Fibroblast of skin of right biceps (primary cell): ENCODE results near the gene KMT2B.
"Not testable (repeated sequence)": the region's sequence is repeated elsewhere in the genome, so short reads cannot be mapped to it uniquely, and the experiment has no call there.

Experiments
- DNase-seq: peaks from one replicate; pipeline ENCODE4 v3.0.0-alpha.2; 2013

The KMT2B gene

DNA sequence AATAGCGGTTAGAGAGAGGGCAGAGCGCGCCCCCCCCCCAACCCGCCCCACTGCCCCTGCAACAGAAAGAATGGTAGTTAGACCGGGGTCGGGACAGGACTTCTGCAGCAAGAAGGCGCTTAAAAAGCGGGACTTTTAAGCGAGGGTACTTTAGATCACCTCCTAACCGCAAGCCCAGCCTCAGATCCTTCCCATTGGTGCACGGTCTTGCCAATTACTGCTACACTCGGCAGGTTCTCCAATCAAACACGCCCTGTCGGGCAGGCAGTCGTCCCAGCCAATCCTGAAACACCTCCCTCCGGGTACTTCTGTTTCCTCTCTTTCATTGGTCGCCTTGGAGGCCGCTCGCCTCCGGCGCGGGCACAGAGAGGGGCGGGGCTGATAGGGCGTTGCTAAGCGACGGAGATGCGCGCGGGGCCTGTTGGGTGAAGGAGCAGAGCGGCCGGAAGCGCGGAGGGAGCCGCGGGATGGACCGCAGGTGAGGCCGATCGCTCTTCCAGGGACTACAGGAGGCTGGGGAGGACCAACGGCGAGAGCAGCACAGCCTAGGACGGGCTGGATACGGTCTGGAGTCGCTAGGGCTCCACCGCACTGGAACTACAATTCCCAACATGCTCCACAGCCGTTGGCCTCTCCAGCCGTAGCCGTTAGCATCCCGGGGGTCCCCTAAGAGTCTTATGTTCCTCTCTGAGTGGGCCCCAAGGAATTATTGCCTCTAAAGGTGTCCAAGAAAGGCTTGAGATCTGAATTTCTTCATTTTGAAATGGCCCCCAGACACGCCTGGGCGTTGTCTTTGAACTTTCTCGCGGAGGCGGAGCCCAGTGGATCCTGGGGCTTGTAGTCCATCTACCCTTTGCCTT is 40.2 kb downstream of the KMT2B start, which contains the start of gene PROSER3:
PROSER3 (plus strand) TSS at position 428 of the 860 bp plus-strand sequence; CDS start at position 468, 40 bp downstream.
- DNase-seq, result peak; percentile 100

DNA sequence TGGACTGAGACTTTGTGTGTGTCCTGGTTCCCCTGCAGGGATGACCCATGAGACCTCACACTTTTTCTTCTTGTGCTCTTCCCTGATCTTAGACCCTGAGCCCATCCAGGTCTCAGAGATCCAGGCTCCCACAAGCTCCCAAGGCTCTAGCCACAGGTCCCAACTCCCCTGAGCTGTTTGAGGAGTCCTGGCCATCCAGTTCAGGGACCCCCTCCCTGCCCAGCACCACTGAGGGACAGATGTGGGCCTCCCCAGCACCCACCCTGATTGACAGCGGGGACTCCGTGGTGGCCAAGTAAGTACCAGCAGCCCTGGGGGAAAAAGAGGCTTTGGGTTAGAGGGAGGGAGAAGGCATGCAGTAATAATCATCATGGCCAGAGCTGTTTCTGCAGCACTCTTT is 41.9 kb downstream of the KMT2B start:
- no peak for DNase-seq

DNA sequence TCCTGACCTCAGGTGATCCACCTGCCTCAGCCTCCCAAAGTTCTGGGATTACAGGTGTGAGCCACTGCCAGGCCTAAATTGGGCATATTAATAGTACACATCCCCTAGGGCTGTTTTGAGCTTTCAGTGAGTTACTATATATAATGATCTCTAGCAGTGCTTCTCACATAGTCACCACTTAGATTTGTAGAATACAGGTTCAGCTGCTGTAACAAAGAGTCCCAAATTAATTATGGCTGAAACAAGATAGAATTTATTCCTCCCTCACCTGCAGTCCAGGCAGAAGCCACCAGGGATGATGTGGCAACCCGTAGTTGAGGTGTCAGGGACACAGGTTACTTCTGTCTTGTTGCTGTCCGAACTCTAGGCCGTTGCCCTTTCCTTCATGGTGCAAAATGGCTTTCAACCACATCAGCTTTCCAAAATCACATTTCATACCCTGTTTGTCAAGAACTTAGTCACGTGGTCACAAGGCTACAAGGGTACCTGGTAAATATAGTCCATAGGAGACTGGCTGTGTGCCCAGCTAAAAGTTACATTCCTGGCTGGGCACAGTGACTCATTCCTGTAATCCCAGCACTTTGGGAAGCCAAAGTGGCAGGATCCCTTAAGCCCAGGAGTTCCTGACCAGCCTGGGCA is 43.0 kb downstream of the KMT2B start:
- no peak for DNase-seq

DNA sequence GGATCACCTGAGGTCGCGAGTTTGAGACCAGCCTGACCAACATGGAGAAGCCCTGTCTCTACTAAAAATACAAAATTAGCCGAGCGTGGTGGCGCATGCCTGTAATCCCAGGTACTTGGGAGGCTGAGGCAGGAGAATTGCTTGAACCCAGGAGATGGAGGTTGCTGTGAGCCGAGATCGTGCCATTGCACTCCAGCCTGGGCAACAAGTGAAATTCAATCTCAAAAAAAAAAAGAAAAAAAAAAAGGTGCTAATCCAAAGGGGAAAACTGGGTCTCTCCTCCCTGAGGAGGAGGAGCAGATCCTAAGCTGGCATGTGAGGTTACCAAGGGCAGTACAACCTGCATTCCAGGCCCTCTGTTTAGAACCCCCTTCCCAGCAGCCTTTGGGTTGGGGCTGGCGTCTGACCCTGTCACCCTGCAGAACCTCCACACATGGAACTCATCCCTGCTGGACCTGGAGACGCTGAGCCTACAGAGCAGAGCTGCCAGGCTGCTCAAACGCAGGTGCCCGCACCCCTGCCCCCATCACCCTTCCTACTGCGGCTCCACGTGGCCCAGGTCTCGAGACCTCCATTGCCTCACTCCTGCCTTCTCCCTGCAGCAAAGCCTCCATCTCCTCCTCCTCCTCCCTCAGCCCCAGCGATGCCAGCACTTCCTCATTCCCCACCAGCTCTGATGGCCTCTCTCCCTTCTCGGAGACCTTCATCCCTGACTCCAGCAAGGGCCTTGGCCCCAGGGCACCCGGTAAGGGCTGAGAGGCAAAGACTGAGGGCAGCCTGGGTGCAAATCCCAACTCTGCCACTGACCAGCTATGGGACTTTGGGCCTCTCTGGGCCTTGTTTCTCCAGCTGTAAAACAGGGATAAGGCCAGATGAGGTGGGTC is 46.9 kb downstream of the KMT2B start:
- DNase-seq, result no peak

DNA sequence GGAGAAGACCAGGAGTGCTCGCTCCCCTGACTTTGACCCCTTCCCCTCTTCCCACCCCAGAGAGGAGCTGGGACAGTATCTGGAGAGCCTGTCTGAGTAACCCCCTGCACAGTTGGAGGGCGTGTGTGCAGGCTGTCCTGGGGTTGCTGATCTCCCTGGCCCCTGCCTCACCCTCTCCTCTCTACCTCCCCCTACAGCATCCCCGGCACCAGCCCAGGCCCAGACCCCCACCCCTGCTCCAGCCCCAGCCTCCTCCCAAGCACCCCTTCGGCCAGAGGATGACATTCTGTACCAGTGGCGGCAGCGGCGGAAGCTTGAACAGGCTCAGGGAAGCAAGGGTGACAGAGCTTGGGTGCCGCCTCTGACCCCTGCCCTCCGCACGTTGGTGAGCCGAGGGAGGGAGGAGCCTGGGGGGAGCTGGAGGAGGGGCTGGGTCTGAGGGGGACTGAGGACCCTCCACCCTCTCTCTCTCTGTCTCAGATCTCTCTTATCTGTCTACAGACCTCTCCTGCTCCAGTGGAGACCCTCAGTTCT is 48.8 kb downstream of the KMT2B start:
- DNase-seq, result no peak

DNA sequence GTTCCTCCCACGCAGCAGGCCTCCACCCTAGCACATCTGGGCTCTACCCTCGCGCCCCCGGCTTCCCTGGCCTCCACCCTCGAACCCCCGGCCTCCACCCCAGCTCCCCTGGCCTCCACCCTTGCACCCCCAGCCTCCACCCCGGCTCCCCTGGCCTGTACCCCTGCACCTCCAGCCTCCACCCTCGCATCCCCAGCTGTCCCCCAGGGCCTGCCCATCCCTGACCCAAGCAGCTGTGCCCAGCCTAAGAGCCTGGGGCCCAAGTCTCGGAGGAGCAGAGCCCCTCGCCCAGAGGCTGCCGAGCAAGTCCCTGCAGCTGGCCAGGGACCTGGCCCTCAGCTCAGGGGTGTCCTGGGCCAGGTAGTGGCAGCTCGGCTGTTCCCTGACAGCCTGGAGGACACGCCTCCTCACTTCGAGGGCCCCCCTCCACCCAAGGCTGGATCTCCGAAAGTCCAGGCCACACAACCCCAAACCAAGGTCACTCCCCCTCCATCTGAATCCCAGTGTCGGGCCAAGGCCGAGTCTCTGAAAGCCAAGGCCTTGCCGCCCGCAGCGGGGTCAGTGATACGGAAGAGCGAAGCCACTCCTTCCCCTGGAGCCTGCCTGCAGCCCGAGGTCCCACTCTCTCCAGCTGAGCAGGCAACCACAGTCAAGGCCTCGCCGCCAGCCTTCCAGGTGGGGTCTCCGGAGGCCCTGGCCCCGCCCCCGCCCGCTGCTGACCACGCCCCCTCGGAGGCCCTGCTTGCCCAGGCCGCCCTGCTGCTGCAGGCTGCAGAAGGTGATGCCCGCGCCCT is 49.7 kb downstream of the KMT2B start:
- DNase-seq, result no peak

DNA sequence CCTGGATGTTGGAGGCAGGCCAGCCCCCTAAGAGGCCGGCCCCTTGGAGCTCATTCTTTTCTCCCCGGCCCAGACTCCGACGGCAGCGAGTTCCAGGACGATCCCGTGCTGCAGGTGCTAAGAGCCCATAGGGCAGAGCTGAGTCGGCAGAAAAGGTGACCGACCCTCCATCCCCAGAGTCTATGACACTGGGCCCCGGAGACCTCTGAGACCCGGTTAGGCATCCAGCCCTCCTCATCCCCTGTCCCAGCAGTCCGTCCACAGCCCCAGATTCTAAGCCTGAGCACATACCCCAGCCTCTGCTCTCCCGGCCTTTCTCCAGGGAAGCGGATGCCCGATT is 50.2 kb downstream of the KMT2B start:
- DNase-seq, result no peak

DNA sequence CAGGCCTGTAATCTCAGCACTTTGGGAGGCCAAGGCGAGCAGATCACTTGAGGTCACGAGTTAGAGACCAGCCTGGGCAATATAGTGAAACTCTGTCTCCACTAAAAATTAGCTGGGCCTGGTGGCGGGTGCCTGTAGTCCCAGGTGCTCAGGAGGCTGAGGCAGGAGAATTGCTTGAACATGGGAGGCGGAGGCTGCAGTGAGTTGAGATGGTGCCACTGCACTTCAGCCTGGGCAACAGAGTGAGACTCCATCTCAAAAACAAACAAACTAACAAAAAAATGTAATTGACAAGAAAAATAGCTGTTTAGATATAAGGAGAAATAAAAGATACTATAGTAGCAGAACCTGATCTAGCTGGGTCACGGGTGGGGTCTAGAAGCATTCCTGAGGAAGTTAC is 54.6 kb downstream of the KMT2B start:
- DNase-seq, result not testable (repeated sequence)

DNA sequence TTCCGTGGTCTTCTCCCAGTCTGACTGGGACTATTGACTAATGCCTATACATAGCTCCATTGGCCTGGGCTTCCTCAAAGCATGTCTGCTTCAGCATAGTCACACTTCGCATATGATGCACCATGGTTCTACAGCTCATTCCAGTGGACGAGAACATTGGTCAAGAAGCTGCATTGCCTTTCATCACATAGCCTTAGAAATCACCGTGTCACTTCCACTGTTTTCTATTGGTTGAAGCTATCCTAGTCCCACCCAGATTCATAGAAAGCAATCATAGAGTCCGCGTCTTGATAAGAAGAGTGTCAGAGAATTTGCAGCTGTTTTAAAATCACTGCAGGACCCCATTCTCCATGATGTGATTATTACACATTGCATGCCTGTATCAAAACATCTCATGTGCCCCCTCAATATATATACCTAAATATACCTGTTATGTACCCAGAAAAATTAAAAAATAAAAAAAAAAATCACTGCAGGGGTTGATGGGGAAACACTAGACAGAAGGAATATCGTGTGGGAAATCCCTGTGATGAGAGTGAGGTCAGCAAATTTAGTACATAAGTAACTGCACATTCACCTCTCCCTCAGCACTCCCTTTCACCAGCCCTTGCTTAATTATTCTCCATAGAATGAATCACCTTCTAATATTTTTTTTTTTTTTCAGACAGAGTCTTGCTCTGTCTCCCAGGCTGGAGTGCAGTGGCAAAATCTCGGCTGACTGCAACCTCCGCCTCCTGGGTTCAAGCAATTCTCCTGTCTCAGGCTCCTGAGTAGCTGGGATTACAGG is 55.4 kb downstream of the KMT2B start:
- peak; percentile 12 for DNase-seq

DNA sequence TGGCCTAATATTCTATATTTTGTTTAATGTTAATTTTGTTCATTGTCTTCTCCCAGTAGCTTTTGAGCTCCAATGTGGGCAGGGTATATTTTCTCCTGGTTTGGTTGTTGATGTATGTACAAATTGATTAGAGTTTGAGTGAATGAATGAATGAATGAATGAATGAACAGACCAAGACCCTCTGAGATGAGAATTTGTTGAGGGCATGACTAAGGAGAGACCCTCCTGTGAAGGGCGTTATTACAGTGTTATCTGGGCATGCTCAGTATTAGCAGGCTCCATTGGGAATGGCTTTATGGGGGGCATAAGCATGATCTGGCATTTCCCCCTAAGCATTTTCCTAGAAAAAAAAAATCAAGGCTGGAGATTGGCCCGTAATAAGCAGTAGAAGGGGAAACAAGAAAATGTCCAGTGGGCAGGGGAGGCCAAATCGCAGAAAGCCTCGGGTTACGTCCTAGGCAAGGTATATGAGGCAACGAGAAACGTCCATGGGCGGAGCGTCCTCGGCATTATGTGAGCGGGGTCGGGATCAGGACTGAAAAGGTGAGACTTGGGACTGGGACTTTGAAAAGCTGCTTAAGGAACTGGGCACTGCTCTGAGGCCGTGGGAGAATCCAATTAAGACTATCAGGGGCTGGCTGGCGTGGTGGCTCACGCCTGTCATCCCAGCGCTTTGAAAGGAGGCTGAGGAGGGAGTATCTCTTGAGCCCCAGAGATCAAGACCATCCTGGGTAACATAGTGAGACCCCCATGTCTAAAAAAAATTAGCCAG is 56.7 kb downstream of the KMT2B start:
- no peak for DNase-seq

DNA sequence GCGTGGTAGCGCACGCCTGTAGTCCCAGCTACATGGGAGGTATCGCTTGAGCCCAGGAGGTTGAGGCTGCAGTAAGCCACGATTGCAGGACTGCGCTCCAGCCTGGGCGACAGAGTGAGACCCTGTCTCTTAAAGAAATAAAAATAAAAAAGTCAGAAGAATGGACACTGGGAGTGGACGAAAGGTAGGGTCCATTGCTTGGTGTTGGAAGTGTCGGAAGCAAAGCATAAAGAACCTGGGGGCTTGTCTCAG is 57.2 kb downstream of the KMT2B start:
- no peak for DNase-seq

DNA sequence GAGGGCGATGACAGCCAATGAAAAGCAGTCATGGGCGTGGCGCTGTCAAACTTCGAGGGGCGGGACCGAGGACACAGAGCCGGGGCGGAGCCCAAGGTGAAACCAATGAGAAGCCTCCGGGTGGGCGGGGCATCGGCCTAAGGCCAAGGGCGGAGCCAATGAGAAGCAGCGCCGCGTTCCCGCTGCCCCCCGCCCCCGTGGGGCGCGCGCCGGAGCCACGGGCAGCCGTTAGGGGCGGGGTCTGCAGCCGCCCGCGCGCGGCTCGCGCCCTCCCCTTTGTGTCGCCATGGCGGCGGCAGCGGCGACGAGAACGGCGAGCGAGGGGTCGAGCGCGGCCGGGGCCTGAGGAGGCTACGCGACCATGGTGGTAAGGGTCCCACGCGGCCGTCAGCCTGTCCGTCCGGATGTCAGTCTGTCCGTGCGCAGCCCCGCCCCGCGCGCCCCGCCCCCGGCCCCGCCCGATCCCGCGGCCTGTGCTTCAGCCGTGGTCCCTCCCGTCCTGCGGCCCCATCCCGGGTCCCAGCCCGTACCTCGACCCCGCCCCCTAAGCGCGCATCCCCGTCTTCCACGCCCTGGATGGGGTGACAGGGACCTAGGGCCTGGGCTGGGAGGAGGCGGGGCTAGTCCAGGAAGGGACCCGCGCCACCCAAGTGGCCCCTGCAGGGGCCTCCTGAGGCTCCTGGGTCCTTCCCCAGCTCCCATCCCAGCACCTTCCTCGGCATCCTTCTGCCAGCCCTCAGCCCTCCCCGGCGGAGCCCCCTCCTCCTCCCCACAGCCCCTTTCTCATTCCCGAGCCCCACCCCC is 57.7 kb downstream of the KMT2B start, which contains the start of gene ARHGAP33:
ARHGAP33 (plus strand) TSS at position 267 of the 804 bp plus-strand sequence; CDS start at position 362, 95 bp downstream.
- peak; percentile 97 for DNase-seq

DNA sequence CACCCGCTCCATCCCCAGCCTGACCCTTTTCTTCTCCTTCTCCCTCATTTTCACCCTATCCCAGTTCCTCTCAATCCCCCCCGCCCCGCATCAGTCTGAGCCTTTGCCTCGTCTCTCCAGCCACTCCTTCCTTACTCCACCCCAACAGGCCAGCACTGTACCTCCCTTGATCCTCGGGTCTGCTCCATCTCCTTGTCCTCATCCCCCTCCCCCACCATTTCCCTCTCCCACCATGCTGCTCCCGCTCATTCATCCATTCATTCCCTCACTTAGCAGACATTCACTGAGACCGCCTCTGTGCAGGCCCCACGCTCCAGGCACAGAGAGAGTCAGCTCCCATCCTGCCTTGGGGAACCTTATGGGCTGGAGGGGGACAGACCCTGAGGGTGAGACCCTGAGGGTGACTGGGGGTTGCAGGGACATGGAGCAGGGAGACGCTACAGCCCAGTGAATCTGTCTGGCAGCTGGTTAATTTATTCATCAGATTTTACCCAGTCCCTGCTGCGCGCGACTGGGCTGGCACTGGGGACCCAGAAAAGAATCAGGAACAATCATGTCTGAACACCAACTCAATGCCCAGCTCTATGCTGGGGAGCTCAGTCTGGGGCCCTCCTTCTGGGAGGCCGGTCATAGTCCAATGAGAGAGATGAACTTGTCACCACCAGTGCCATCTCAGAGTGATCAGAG is 58.4 kb downstream of the KMT2B start:
- no peak for DNase-seq

DNA sequence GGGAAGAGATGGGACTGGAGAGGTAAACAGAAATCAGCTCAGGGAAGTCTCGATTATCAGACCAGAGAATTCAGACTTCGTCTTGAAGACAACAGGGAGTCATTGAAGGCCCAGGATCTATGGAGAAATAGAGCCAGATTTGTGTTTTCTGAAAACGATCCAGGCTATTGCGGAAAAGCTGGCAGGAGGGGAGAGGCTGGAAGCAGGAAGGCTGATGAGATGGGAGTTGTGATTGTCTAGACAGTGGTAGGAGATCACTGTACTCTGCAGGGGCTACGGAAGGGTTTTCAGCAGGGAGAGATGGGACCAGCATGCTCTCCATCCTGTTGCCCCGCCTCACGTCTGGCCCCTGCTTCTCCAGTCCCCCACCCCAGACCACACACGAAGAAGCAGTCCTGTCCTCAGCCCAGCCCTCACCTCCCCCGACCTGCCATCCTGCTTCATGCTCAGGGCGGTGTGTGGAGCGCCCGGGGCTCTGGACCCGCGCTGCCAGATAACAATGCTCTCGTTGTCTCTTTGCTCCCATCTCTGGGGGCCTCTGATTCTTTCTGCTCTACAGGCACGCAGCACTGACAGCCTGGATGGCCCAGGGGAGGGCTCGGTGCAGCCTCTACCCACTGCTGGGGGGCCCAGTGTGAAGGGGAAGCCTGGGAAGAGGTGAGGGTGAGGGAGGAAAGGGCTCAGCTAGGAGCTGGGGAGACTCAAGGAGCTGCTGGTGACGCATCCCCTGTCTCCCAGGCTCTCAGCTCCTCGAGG is 59.5 kb downstream of the KMT2B start:
- DNase-seq, result no peak

DNA sequence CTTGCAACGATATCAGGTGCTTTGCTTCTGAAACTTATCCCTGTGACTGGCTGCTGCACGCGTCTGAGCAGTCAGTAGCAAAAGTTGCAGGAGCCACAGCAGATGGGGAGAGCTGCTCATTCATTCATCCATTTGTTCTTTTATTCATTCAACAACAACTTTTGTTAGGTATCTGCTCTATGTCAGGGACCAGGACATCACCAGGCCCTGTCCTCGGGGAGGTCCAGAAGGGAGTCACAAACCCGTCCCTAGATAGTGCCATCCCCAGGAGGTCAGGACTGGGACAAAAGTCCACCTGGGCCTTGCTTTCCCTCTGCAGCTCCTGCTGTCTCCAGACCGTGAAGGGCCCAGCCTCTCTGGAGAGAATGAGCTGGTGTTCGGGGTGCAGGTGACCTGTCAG is 60.2 kb downstream of the KMT2B start:
- no peak for DNase-seq

DNA sequence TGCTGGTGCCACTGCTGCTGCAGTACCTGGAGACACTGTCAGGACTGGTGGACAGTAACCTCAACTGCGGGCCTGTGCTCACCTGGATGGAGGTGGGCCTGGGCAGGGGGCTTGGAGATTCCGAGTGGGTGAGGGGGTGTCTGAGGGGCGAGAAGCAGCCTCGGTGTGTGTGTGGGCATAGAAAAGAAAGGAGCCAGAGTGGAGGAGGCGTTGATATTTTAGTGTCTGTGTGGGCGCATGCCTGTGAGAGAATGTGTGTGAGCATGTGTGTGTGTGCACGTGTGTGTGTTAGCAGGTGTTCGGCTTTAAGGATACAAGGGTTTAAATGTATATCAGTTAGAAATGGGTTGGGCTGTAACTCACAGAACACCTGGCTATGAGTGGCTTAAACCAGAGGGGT is 61.2 kb downstream of the KMT2B start:
- DNase-seq, result no peak

DNA sequence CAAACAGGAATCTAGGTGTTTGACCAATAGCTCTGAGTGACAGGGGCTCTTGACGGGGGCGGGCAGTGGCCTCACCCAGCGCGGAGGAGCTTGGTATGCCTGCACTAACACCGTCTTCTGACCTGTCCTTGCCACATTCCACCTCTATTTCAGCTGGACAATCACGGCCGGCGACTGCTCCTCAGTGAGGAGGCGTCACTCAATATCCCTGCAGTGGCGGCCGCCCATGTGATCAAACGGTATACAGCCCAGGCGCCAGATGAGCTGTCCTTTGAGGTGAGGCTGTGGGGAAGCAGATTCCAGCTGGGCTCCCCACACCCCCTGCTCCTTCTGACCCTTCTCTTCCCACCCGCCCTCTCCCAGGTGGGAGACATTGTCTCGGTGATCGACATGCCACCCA is 62.3 kb downstream of the KMT2B start:
- DNase-seq, result no peak

DNA sequence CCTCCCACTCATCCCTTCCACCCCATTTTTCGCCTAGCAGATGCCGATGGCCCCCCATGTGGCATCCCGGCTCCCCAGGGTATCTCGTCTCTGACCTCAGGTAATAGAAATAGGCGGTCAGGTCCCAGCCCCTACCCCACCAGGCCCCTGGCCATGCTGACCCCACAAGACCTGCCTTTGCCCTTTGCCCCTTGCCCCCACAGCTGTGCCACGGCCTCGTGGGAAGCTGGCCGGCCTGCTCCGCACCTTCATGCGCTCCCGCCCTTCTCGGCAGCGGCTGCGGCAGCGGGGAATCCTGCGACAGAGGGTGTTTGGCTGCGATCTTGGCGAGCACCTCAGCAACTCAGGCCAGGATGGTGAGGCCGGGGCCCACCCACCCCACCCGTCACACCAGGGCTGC is 62.9 kb downstream of the KMT2B start:
- no peak for DNase-seq

DNA sequence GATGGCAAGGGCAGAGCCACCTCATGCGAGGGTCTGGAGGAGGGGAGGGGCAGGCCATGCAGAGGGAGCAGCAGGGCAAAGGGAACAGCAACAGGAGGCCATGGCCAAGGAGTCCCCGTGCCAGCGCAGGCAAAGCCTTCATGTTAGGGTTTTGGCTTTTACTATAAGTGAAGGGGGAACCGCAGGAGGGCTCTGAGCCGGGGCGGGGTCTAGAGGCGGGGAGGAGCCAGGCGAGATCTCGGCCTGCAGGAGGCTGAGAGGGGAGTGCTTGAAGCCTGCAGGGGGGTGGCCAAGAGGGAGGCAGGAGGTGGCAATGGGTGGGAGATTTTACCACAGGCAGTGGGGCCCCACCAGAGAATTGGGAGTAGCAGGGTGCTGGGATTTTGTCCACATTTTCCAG is 63.8 kb downstream of the KMT2B start:
- DNase-seq, result no peak
